H1 (cell line): Measurements from ENCODE around the gene PARP16. TPM values are rescaled to one million over a fixed set of nuclear protein-coding genes. Genes with fewer than 3 reads are reported as not detected.

Experiments used
- CTCF ChIA-PET: fragments of 300-600 bp; sonication (Branson Sonifier 250); formaldehyde crosslinking; loops from one replicate; lab custom pipeline; 2021; ENCODE audit not compliant: partially characterized antibody; lab: Charles Lee
- POLR2A ChIA-PET: fragments of 300-600 bp; sonication (Branson Sonifier 250); formaldehyde crosslinking; loops from one replicate; lab custom pipeline; 2021; ENCODE audit warnings: inconsistent platforms; ENCODE audit not compliant: partially characterized antibody; lab: Charles Lee
- DNase-seq, 2 experiments: peaks; one replicate each; pipeline versions ENCODE4 v3.0.0 to v3.0.0-alpha.2; 2010 to 2022; ENCODE audit warnings: low spot score in 2 of 2, low read depth in 1 of 2, mixed read lengths in 1 of 2
- FAIRE-seq: peaks from 2 replicates; lab custom pipeline; 2011; peaks lifted over from hg19 to GRCh38; lab: Jason Lieb, UNC
- H2AFZ ChIP-seq: 2 replicates; pipeline ENCODE4 v1.8.1; 2012; ENCODE audit warnings: low read length, inconsistent platforms
- H2AK5ac ChIP-seq: 2 replicates; pipeline ENCODE4 v1.6.1; 2013; ENCODE audit warnings: low read depth, low read length
- H2BK120ac ChIP-seq: replicated peaks from 2 replicates; pipeline ENCODE3; 2013; ENCODE audit warnings: low read depth, low read length, inconsistent platforms
- H2BK12ac ChIP-seq: 2 replicates; pipeline ENCODE4 v1.6.1; 2013; ENCODE audit warnings: low read depth, low read length
- H2BK15ac ChIP-seq: 2 replicates; pipeline ENCODE4 v1.6.1; 2013; ENCODE audit warnings: low read length
- H2BK20ac ChIP-seq: 2 replicates; pipeline ENCODE4 v1.6.1; 2013; ENCODE audit warnings: low read length
- H2BK5ac ChIP-seq: 2 replicates; pipeline ENCODE4 v1.6.1; 2013; ENCODE audit warnings: low read depth, low read length
- H3K14ac ChIP-seq: 2 replicates; pipeline ENCODE4 v1.6.1; 2013; ENCODE audit warnings: inconsistent platforms; ENCODE audit not compliant: insufficient read length
- H3K18ac ChIP-seq: 2 replicates; pipeline ENCODE4 v1.6.1; 2013; ENCODE audit warnings: low read length; ENCODE audit errors: extremely low read depth
- H3K23ac ChIP-seq: 2 replicates; pipeline ENCODE4 v1.6.1; 2013; ENCODE audit warnings: inconsistent platforms; ENCODE audit not compliant: insufficient read length
- H3K23me2 ChIP-seq: 2 replicates; pipeline ENCODE4 v1.6.1; 2013; ENCODE audit warnings: low read depth, low read length
- H3K27ac ChIP-seq: 2 replicates; pipeline ENCODE4 v1.6.1; 2011; ENCODE audit warnings: low read depth, low read length, inconsistent platforms
- H3K27me3 ChIP-seq, 4 experiments: replicated peaks in 1 of 4; 1 replicate in 1 of 4; 2 replicates in 3 of 4; pipeline versions ENCODE4 v1.6.1 to v1.8.1; 2011 to 2013; ENCODE audit warnings: low read length in 3 of 4, mild to moderate bottlenecking in 3 of 4, inconsistent platforms in 2 of 4, mixed read lengths in 2 of 4, moderate library complexity in 1 of 4; ENCODE audit not compliant: control insufficient read depth in 3 of 4, insufficient read depth in 3 of 4; ENCODE audit errors: extremely low read depth in 1 of 4
- H3K36me3 ChIP-seq, 4 experiments: 2 replicates each; pipeline versions ENCODE4 v1.6.1 to v1.8.1; 2011 to 2013; ENCODE audit warnings: mild to moderate bottlenecking in 4 of 4, low read length in 3 of 4, moderate library complexity in 2 of 4, control low read depth in 1 of 4, inconsistent platforms in 1 of 4; ENCODE audit not compliant: insufficient read depth in 4 of 4, control insufficient read depth in 2 of 4
- H3K4ac ChIP-seq: replicated peaks from 2 replicates; pipeline ENCODE3; 2013; ENCODE audit warnings: low read length, low read depth, mixed read lengths, inconsistent platforms; ENCODE audit not compliant: insufficient read length
- H3K4me1 ChIP-seq, 4 experiments: replicated peaks in 1 of 4; 1 replicate in 1 of 4; 2 replicates in 3 of 4; pipeline versions ENCODE4 v1.6.1 to v1.8.1; 2011 to 2013; ENCODE audit warnings: low read length in 3 of 4, inconsistent platforms in 2 of 4, mixed read lengths in 1 of 4; ENCODE audit not compliant: insufficient read depth in 4 of 4, control insufficient read depth in 3 of 4
- H3K4me2 ChIP-seq, 2 experiments: 2 replicates each; pipeline versions ENCODE4 v1.6.1 to v1.8.1; 2011 to 2013; ENCODE audit warnings: low read depth in 2 of 2, low read length in 2 of 2, control low read depth in 1 of 2, inconsistent platforms in 1 of 2, mild to moderate bottlenecking in 1 of 2; ENCODE audit not compliant: insufficient read depth in 1 of 2
- H3K4me3 ChIP-seq, 4 experiments: fragments of 200-600, 300-600 bp in 1 of 4; sonication (generic), shearing (Covaris generic), sonication (Bioruptor Twin) in 1 of 4; 2 replicates each; pipeline versions ENCODE4 v1.5.1 to v1.8.1; 2011 to 2016; ENCODE audit warnings: low read length in 4 of 4, low read depth in 3 of 4, control low read depth in 2 of 4, inconsistent platforms in 2 of 4, mild to moderate bottlenecking in 2 of 4, mixed read lengths in 1 of 4, moderate library complexity in 1 of 4; ENCODE audit not compliant: insufficient read depth in 2 of 4; ENCODE audit errors: extremely low read depth in 1 of 4
- H3K56ac ChIP-seq: replicated peaks from 2 replicates; pipeline ENCODE3; 2013; ENCODE audit warnings: low read depth, mild to moderate bottlenecking, mixed read lengths, low read length, inconsistent platforms; ENCODE audit not compliant: insufficient read length
- H3K79me1 ChIP-seq: 2 replicates; pipeline ENCODE4 v1.6.1; 2013; ENCODE audit warnings: low read depth, low read length, control low read depth
- H3K79me2 ChIP-seq, 2 experiments: 2 replicates each; pipeline versions ENCODE4 v1.6.1 to v1.8.1; 2012 to 2013; ENCODE audit warnings: low read length in 2 of 2, mild to moderate bottlenecking in 2 of 2, inconsistent platforms in 1 of 2; ENCODE audit not compliant: insufficient read depth in 2 of 2, control insufficient read depth in 1 of 2
- H3K9ac ChIP-seq, 4 experiments: replicated peaks in 1 of 4; 1 replicate in 1 of 4; 2 replicates in 3 of 4; pipeline versions ENCODE4 v1.6.1 to v1.8.1; 2011 to 2013; ENCODE audit warnings: low read depth in 3 of 4, low read length in 3 of 4, control low read depth in 2 of 4, mild to moderate bottlenecking in 2 of 4, moderate library complexity in 2 of 4, inconsistent platforms in 1 of 4; ENCODE audit errors: extremely low read depth in 1 of 4
- H3K9me3 ChIP-seq, 2 experiments: 2 replicates each; pipeline versions ENCODE4 v1.6.1 to v1.8.1; 2012 to 2013; ENCODE audit warnings: mild to moderate bottlenecking in 2 of 2, moderate library complexity in 2 of 2, control low read depth in 1 of 2, inconsistent platforms in 1 of 2, low read depth in 1 of 2, low read length in 1 of 2, mixed read lengths in 1 of 2; ENCODE audit not compliant: insufficient read depth in 2 of 2
- H4K20me1 ChIP-seq, 2 experiments: replicated peaks in 1 of 2; 2 replicates each; pipeline versions ENCODE3 to v1.8.1; 2011 to 2013; ENCODE audit warnings: inconsistent platforms in 2 of 2, low read length in 2 of 2, mild to moderate bottlenecking in 1 of 2; ENCODE audit not compliant: insufficient read depth in 2 of 2, control insufficient read depth in 1 of 2
- H4K5ac ChIP-seq: 2 replicates; pipeline ENCODE4 v1.6.1; 2013; ENCODE audit warnings: low read length, low read depth, mixed read lengths, inconsistent platforms; ENCODE audit not compliant: insufficient read length
- H4K8ac ChIP-seq: 2 replicates; pipeline ENCODE4 v1.8.0; 2013; ENCODE audit warnings: mild to moderate bottlenecking, moderate library complexity, low read length, inconsistent platforms; ENCODE audit not compliant: insufficient read depth; ENCODE audit errors: extremely low read depth
- H4K91ac ChIP-seq: replicated peaks from 2 replicates; pipeline ENCODE3; 2013; ENCODE audit warnings: low read length, mixed read lengths, inconsistent platforms; ENCODE audit not compliant: insufficient read length
- ASH2L ChIP-seq: fragments of 200-600, 300-600 bp; sonication (generic); IDR thresholded peaks from one replicate; pipeline ENCODE4 v1.7.1; 2017; ENCODE audit warnings: low read length
- CBX5 ChIP-seq: fragments of 300-800, 300-1000 bp; sonication (generic); IDR thresholded peaks from 2 replicates; pipeline ENCODE4 v1.7.1; 2016; ENCODE audit warnings: antibody characterized with exemption, low read length, low read depth
- CEBPB ChIP-seq: IDR thresholded peaks from 2 replicates; pipeline ENCODE4 v1.6.1; 2012; ENCODE audit warnings: low read depth, low read length
- CHD1 ChIP-seq: IDR thresholded peaks from 2 replicates; pipeline ENCODE4 v1.6.1; 2012; ENCODE audit warnings: low read depth, low read length, improper control_type of control experiment
- NANOG ChIP-seq: IDR thresholded peaks from 2 replicates; pipeline ENCODE4 v1.6.1; 2011; ENCODE audit warnings: low read length, low read depth, mild to moderate bottlenecking, inconsistent platforms; ENCODE audit not compliant: insufficient read depth, poor library complexity, severe bottlenecking
- TBP ChIP-seq: IDR thresholded peaks from 2 replicates; pipeline ENCODE4 v1.6.1; 2011; ENCODE audit warnings: low read depth, low read length, improper control_type of control experiment
- WGBS, 2 experiments: shearing (Covaris generic) in 1 of 2; methylation state at CpG; one replicate each; pipeline versions ENCODE4 v1.1.6 to v1.1.7; 2013 to 2015; ENCODE audit warnings: low lambda C conversion rate in 2 of 2, mixed read lengths in 2 of 2, inconsistent platforms in 1 of 2, low coverage in 1 of 2, missing lambda C conversion rate in 1 of 2; ENCODE audit not compliant: insufficient replicate concordance in 2 of 2, insufficient coverage in 1 of 2, insufficient read length in 1 of 2; ENCODE audit errors: extremely low coverage in 1 of 2, missing lambda C conversion rate in 1 of 2; 5-methylcytosine and 5-hydroxymethylcytosine counted together
- polyA plus RNA-seq, 7 experiments: library from polyadenylated mRNA; depleted of rRNA in 3 of 7; stranded (reverse) in 5 of 7; unstranded in 2 of 7; fragments of >200 nt in 5 of 7; fragments of 200-250 nt in 2 of 7; gene quantifications; 1 replicate in 5 of 7; 2 replicates in 1 of 7; 4 replicates in 1 of 7; pipeline versions ENCODE4 v1.2.1 to v1.2.3, GENCODE V29; 2011 to 2013; ENCODE audit warnings: missing spikeins in 2 of 7, mixed read lengths in 2 of 7
- total RNA-seq: library from RNA; stranded (reverse); fragmentation: NEBNext Ultra II Directional; extraction: Animal tissue kit (Norgen Biotek cat#: 25700); gene quantifications from 2 replicates; pipeline ENCODE4 v1.2.1, GENCODE V29; 2021
- TF ChIP-seq, protein P1 (sequence below): IDR thresholded peaks from 2 replicates; pipeline ENCODE4 v1.6.1; 2012; ENCODE audit warnings: inconsistent platforms

The PARP16 gene
- total and polyA plus RNA-seq, 2 of the 8 experiments (the other 6 are each of a cell fraction or from before 2014, with no cell fraction given), result 3.7 to 5.0 TPM

- no peaks in the 10 kb centered on the region for H3K36me3 ChIP-seq
- no peaks in the 10 kb centered on the region for H3K23me2 ChIP-seq
- H3K9ac ChIP-seq, result no peak overlapping the region
- no peak overlapping the region for H2AK5ac ChIP-seq
- H2BK120ac ChIP-seq, result no peak overlapping the region
- no peaks in the 10 kb centered on the region for H4K20me1 ChIP-seq
- CTCF ChIA-PET, result interaction anchor here (1.2 kb wide), 1 partner anchor 38 kb away, joined by 4 read pairs; no protein-coding TSS in a partner anchor
- no peak overlapping the region for H2AFZ ChIP-seq
- H3K56ac ChIP-seq, result no peak overlapping the region
- 93% methylated on average over 3 of the region's 3 CpGs; no CpG with 5 or more reads in 1 of the 2 experiments for WGBS, 2 experiments
- no peaks in the 10 kb centered on the region for H3K27me3 ChIP-seq
- H3K79me2 ChIP-seq, result no peaks in the 10 kb centered on the region
- TF ChIP-seq, protein P1, sequence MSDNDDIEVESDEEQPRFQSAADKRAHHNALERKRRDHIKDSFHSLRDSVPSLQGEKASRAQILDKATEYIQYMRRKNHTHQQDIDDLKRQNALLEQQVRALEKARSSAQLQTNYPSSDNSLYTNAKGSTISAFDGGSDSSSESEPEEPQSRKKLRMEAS, result no peak
- no peak for TF ChIP-seq NANOG
- TF ChIP-seq ASH2L, result no peak
- no peak for TF ChIP-seq CBX5
- TF ChIP-seq CEBPB, result no peak
- TF ChIP-seq CHD1, result no peak
- no peak for TF ChIP-seq TBP
- H3K27ac ChIP-seq, result no peak overlapping the region
- H3K9me3 ChIP-seq, result no peaks in the 10 kb centered on the region
- H3K79me1 ChIP-seq, result no peaks in the 10 kb centered on the region
- H3K4ac ChIP-seq, result no peak overlapping the region
- H3K23ac ChIP-seq, result no peak overlapping the region
- no peak overlapping the region for H3K14ac ChIP-seq
- no peak overlapping the region for H2BK15ac ChIP-seq
- H3K4me2 ChIP-seq, result no peak overlapping the region
- no peak overlapping the region for H4K5ac ChIP-seq
- no peak overlapping the region for H2BK12ac ChIP-seq
- no peaks in the 10 kb centered on the region for H3K4me1 ChIP-seq
- H2BK5ac ChIP-seq, result no peak overlapping the region
- H4K91ac ChIP-seq, result no peak overlapping the region
- FAIRE-seq (no peak), DNase-seq (no peak)
- H3K18ac ChIP-seq, result no peak overlapping the region
- no peak overlapping the region for H4K8ac ChIP-seq
- no peak overlapping the region for H2BK20ac ChIP-seq
- H3K4me3 ChIP-seq, result no peak overlapping the region
- POLR2A ChIA-PET, result interaction anchor here (1.0 kb wide), 1 partner anchor 12 kb away, joined by 4 read pairs; no protein-coding TSS in a partner anchor
Measured at GRCh38 chr15:65219137-65219536, 67.5 kb downstream of the PARP16 start.
